IMR-90 (cell line): Measurements from ENCODE around the gene HRH3. TPM values are rescaled to one million over a fixed set of nuclear protein-coding genes. Genes with fewer than 3 reads are reported as not detected.

ENCODE experiments used
- ATAC-seq: fragments of 200-7000 bp; cut with Tn5 transposase; 2 replicates; pipeline ENCODE4 v1.9.1; 2020; ENCODE audit warnings: low read depth, mild to moderate bottlenecking, moderate library complexity
- BruUV-seq: library from RNA; stranded (reverse); fragments of 400-500 nt; replicated peaks from 2 replicates; lab custom pipeline; 2021; lab: Mats Ljungman, UMichigan
- CTCF ChIA-PET: fragments of 300-600 bp; formaldehyde crosslinking; extraction: SDS; loops from one replicate; lab custom pipeline; 2021; ENCODE audit warnings: antibody characterized with exemption; lab: Yijun Ruan, JAX
- POLR2A ChIA-PET: fragments of 300-600 bp; sonication (Branson Sonifier 250); formaldehyde crosslinking; loops from one replicate; lab custom pipeline; 2022; ENCODE audit warnings: antibody characterized with exemption; ENCODE audit not compliant: unreplicated experiment; lab: Charles Lee
- DNase-seq: peaks from one replicate; pipeline ENCODE4 v3.0.0; 2013
- H2AFZ ChIP-seq: replicated peaks from 2 replicates; pipeline ENCODE3; 2013; ENCODE audit warnings: low read length, mild to moderate bottlenecking; ENCODE audit not compliant: poor library complexity
- H2AK5ac ChIP-seq: 2 replicates; pipeline ENCODE4 v1.6.1; 2013; ENCODE audit warnings: low read depth, low read length, inconsistent platforms
- H2AK9ac ChIP-seq: replicated peaks from 2 replicates; pipeline ENCODE3; 2013; ENCODE audit warnings: mild to moderate bottlenecking, low read depth, low read length, moderate library complexity; ENCODE audit not compliant: poor library complexity
- H2BK120ac ChIP-seq: 2 replicates; pipeline ENCODE4 v1.6.1; 2013; ENCODE audit warnings: low read depth, low read length, inconsistent platforms
- H2BK15ac ChIP-seq: 3 replicates; pipeline ENCODE4 v1.6.1; 2013; ENCODE audit warnings: low read depth, low read length, inconsistent platforms
- H2BK20ac ChIP-seq: 2 replicates; pipeline ENCODE4 v1.6.1; 2013; ENCODE audit warnings: low read depth, mild to moderate bottlenecking, inconsistent platforms, low read length, moderate library complexity
- H2BK5ac ChIP-seq: 2 replicates; pipeline ENCODE4 v1.6.1; 2013; ENCODE audit warnings: mild to moderate bottlenecking, low read depth, low read length, inconsistent platforms; ENCODE audit not compliant: poor library complexity, severe bottlenecking
- H3K14ac ChIP-seq: replicated peaks from 2 replicates; pipeline ENCODE4 v1.6.1; 2013; ENCODE audit warnings: low read depth, low read length, inconsistent platforms
- H3K18ac ChIP-seq: 2 replicates; pipeline ENCODE4 v1.6.1; 2013; ENCODE audit warnings: low read depth, low read length, control low read depth
- H3K23ac ChIP-seq: 2 replicates; pipeline ENCODE4 v1.6.1; 2013; ENCODE audit warnings: low read depth, low read length, inconsistent platforms
- H3K27ac ChIP-seq: 2 replicates; pipeline ENCODE4 v1.5.1; 2013; ENCODE audit warnings: mild to moderate bottlenecking, control low read depth, low read length; ENCODE audit not compliant: insufficient read depth
- H3K27me3 ChIP-seq: 2 replicates; pipeline ENCODE4 v1.6.1; 2013; ENCODE audit warnings: low read length; ENCODE audit not compliant: control insufficient read depth, insufficient read depth
- H3K36me3 ChIP-seq: 2 replicates; pipeline ENCODE4 v1.6.1; 2013; ENCODE audit warnings: low read length, mixed read lengths; ENCODE audit not compliant: control insufficient read depth, insufficient read depth
- H3K4ac ChIP-seq: 2 replicates; pipeline ENCODE4 v1.6.1; 2013; ENCODE audit warnings: low read depth, low read length, inconsistent platforms
- H3K4me1 ChIP-seq: 2 replicates; pipeline ENCODE4 v1.6.1; 2013; ENCODE audit warnings: low read length, mixed read lengths; ENCODE audit not compliant: control insufficient read depth, insufficient read depth
- H3K4me2 ChIP-seq: 2 replicates; pipeline ENCODE4 v1.6.1; 2013; ENCODE audit warnings: low read depth, mild to moderate bottlenecking, control low read depth, low read length, moderate library complexity
- H3K4me3 ChIP-seq: 2 replicates; pipeline ENCODE4 v1.5.1; 2013; ENCODE audit warnings: low read depth, mild to moderate bottlenecking, control low read depth, low read length, moderate library complexity; ENCODE audit not compliant: insufficient read depth
- H3K56ac ChIP-seq: 2 replicates; pipeline ENCODE4 v1.6.1; 2013; ENCODE audit warnings: low read length, inconsistent platforms; ENCODE audit not compliant: insufficient read depth; ENCODE audit errors: extremely low read depth
- H3K79me1 ChIP-seq, 2 experiments: 2 replicates each; pipeline ENCODE4 v1.6.1; 2013; ENCODE audit warnings: low read length in 2 of 2, inconsistent platforms in 1 of 2, low read depth in 1 of 2
- H3K9ac ChIP-seq: 2 replicates; pipeline ENCODE4 v1.6.1; 2013; ENCODE audit warnings: low read depth, low read length, control low read depth
- H3K9me1 ChIP-seq: 2 replicates; pipeline ENCODE4 v1.6.1; 2013; ENCODE audit warnings: low read length, inconsistent platforms; ENCODE audit not compliant: insufficient read depth
- H3K9me3 ChIP-seq: 2 replicates; pipeline ENCODE4 v1.6.1; 2013; ENCODE audit warnings: low read length; ENCODE audit not compliant: control insufficient read depth, insufficient read depth
- H4K20me1 ChIP-seq: 2 replicates; pipeline ENCODE4 v1.6.1; 2013; ENCODE audit warnings: low read length, inconsistent platforms; ENCODE audit not compliant: insufficient read depth
- H4K5ac ChIP-seq: 2 replicates; pipeline ENCODE4 v1.6.1; 2013; ENCODE audit warnings: mild to moderate bottlenecking, low read depth, low read length, control low read depth
- H4K8ac ChIP-seq, 2 experiments: 2 replicates each; pipeline ENCODE4 v1.6.1; 2013; ENCODE audit warnings: low read depth in 2 of 2, low read length in 2 of 2, control low read depth in 1 of 2, inconsistent platforms in 1 of 2
- H4K91ac ChIP-seq: 2 replicates; pipeline ENCODE4 v1.6.1; 2013; ENCODE audit warnings: low read depth, low read length, inconsistent platforms; ENCODE audit not compliant: insufficient read depth
- CEBPB ChIP-seq: IDR thresholded peaks from 2 replicates; pipeline ENCODE4 v1.6.1; 2012; ENCODE audit warnings: low read depth, low read length, improper control_type of control experiment
- FOS ChIP-seq: fragments of 150-350 bp; IDR thresholded peaks from 2 replicates; pipeline ENCODE4 v1.6.1; 2016; ENCODE audit warnings: low read depth, low read length
- RCOR1 ChIP-seq: IDR thresholded peaks from 2 replicates; pipeline ENCODE4 v1.6.1; 2012; ENCODE audit warnings: mild to moderate bottlenecking, low read length, improper control_type of control experiment; ENCODE audit not compliant: insufficient replicate concordance
- WGBS, 2 experiments: methylation state at CpG; one replicate each; pipeline versions ENCODE4 v1.1.5 to v1.1.7; 2013; ENCODE audit warnings: missing lambda C conversion rate in 2 of 2; ENCODE audit not compliant: insufficient read length in 1 of 2; ENCODE audit errors: extremely low coverage in 2 of 2; 5-methylcytosine and 5-hydroxymethylcytosine counted together
- dilution Hi-C: fragments of 300-500 bp; cut with HindIII; formaldehyde crosslinking; loops from one replicate; pipeline ENCODE4 v1.14.3; 2018; ENCODE audit warnings: low sequenced_read_pairs; ENCODE audit not compliant: unreplicated experiment
- in situ Hi-C: fragments of 300-500 bp; cut with MboI; formaldehyde crosslinking; loops from 3 replicates; pipeline ENCODE4 v1.14.3; 2019; ENCODE audit warnings: low sequenced_read_pairs, inconsistent platforms, mixed read lengths
- intact Hi-C: fragments of 100-400 bp; cut with micrococcal nuclease; formaldehyde crosslinking; loops from 2 replicates; pipeline ENCODE4 v1.10.0; 2022
- polyA plus RNA-seq, 3 experiments: library from polyadenylated mRNA; depleted of rRNA; stranded (reverse); fragments of >200 nt; gene quantifications; 2 replicates each; pipeline ENCODE4 v1.2.3, GENCODE V29; 2012; ENCODE audit warnings: low replicate concordance in 1 of 3
- total RNA-seq: library from RNA; depleted of rRNA; stranded (reverse); fragments of >200 nt; gene quantifications from 2 replicates; pipeline ENCODE4 v1.2.3, GENCODE V29; 2012

HRH3 gene
- total and polyA plus RNA-seq, 2 of the 4 experiments (the other 2 are of a cell fraction) = not detected

GRCh38 chr20:62224113-62224855 is 4.2 kb upstream of the HRH3 start:
- Histone ChIP-seq H4K20me1 (peaks cover 7% of the 10 kb centered on the region), H3K9me1 (no peaks in the 10 kb centered on the region), H3K9ac (no peak overlapping the region), H2AK5ac (no peak overlapping the region), H2AK9ac (no peak overlapping the region), H2BK5ac (no peak overlapping the region), H3K27ac (no peak overlapping the region), H2BK120ac (no peak overlapping the region), H3K79me1 (no peaks in the 10 kb centered on the region), H4K91ac (no peak overlapping the region), H2BK20ac (no peak overlapping the region), H2AFZ (no peak overlapping the region), H3K36me3 (no peaks in the 10 kb centered on the region), H3K56ac (no peak overlapping the region), H3K9me3 (no peaks in the 10 kb centered on the region), H4K5ac (no peak overlapping the region), H3K4me2 (no peak overlapping the region), H3K18ac (no peak overlapping the region), H3K14ac (no peak overlapping the region), H3K4ac (no peak overlapping the region), H4K8ac (no peak overlapping the region), H2BK15ac (no peak overlapping the region), H3K27me3 (peaks cover 86% of the 10 kb centered on the region), H3K4me3 (no peak overlapping the region), H3K4me1 (no peaks in the 10 kb centered on the region), H3K23ac (no peak overlapping the region)
- no peak for DNase-seq
- dilution Hi-C loops (no loop called here), in situ Hi-C loops (no loop called here), intact Hi-C loops (no loop called here)
- CTCF ChIA-PET = no interaction called here
- ATAC-seq = no peak
- no TSS peak for BruUV-seq
- TF ChIP-seq RCOR1 = no peak
- no peak for TF ChIP-seq CEBPB
- TF ChIP-seq FOS = no peak
- WGBS, 2 experiments = 18% methylated on average over 4 of the region's 21 CpGs; no CpG with 5 or more reads in 1 of the 2 experiments
- POLR2A ChIA-PET = no interaction called here
